Fibroblast of lung (primary cell): ENCODE results near the gene AQP12B. TPM values are rescaled to one million over a fixed set of nuclear protein-coding genes. Genes with fewer than 3 reads are reported as not detected.

ENCODE experiments used
- DNase-seq, 2 donors: peaks; one replicate each; pipeline versions ENCODE4 v3.0.0 to v3.0.0-alpha.2; 2010; ENCODE audit warnings: low read depth in 2 of 2
- H2AFZ ChIP-seq: 2 replicates; pipeline ENCODE4 v1.5.1; 2012; ENCODE audit warnings: low read length, control low read depth, inconsistent platforms
- H3K27ac ChIP-seq: 2 replicates; pipeline ENCODE4 v1.5.1; 2011; ENCODE audit warnings: low read length, control low read depth; ENCODE audit not compliant: insufficient read depth
- H3K27me3 ChIP-seq: 2 replicates; pipeline ENCODE4 v1.5.1; 2011; ENCODE audit warnings: mild to moderate bottlenecking, low read length; ENCODE audit not compliant: control insufficient read depth, insufficient read depth
- H3K36me3 ChIP-seq: 2 replicates; pipeline ENCODE4 v1.5.1; 2011; ENCODE audit warnings: low read length; ENCODE audit not compliant: control insufficient read depth, insufficient read depth
- H3K4me1 ChIP-seq: 2 replicates; pipeline ENCODE4 v1.5.1; 2011; ENCODE audit warnings: low read length; ENCODE audit not compliant: control insufficient read depth, insufficient read depth; ENCODE audit errors: extremely low read depth
- H3K4me2 ChIP-seq: 2 replicates; pipeline ENCODE4 v1.5.1; 2011; ENCODE audit warnings: low read length, control low read depth; ENCODE audit not compliant: insufficient read depth; ENCODE audit errors: extremely low read depth
- H3K4me3 ChIP-seq, 4 experiments: fragments of 200-600 bp in 1 of 4; sonication (generic) in 1 of 4; replicated peaks in 1 of 4; 2 replicates each; pipeline ENCODE4 v1.5.1; 2011 to 2016; ENCODE audit warnings: low read length in 4 of 4, low read depth in 3 of 4, mild to moderate bottlenecking in 3 of 4, control low read depth in 2 of 4, inconsistent platforms in 1 of 4, mixed read lengths in 1 of 4; ENCODE audit not compliant: insufficient read depth in 1 of 4; ENCODE audit errors: control extremely low read depth in 1 of 4
- H3K79me2 ChIP-seq: 2 replicates; pipeline ENCODE4 v1.5.1; 2012; ENCODE audit warnings: mild to moderate bottlenecking, low read length, inconsistent platforms; ENCODE audit not compliant: control insufficient read depth, insufficient read depth
- H3K9ac ChIP-seq: 2 replicates; pipeline ENCODE4 v1.5.1; 2011; ENCODE audit warnings: mild to moderate bottlenecking, low read length, control low read depth; ENCODE audit not compliant: insufficient read depth
- H3K9me3 ChIP-seq: 2 replicates; pipeline ENCODE4 v1.5.1; 2012; ENCODE audit warnings: low read depth, low read length; ENCODE audit not compliant: control insufficient read depth, insufficient read depth
- H4K20me1 ChIP-seq: 2 replicates; pipeline ENCODE4 v1.5.1; 2011; ENCODE audit warnings: low read length; ENCODE audit not compliant: control insufficient read depth, insufficient read depth; ENCODE audit errors: extremely low read depth
- EZH2 ChIP-seq: IDR thresholded peaks from 2 replicates; pipeline ENCODE4 v1.5.1; 2012; ENCODE audit warnings: low read length, control low read depth, mild to moderate bottlenecking; ENCODE audit errors: missing control alignments
- polyA plus RNA-seq, 2 donors: library from polyadenylated mRNA; depleted of rRNA in 1 of 2; stranded (reverse) in 1 of 2; unstranded in 1 of 2; fragments of >200 nt; gene quantifications; 2 replicates each; pipeline ENCODE4 v1.2.1, GENCODE V29; 2011 to 2012; ENCODE audit warnings: missing spikeins in 1 of 2
- total RNA-seq: library from RNA; depleted of rRNA; stranded (reverse); fragments of >200 nt; gene quantifications from 2 replicates; pipeline ENCODE4 v1.2.1, GENCODE V29; 2014
- TF ChIP-seq, protein P1 (sequence below), 2 donors: IDR thresholded peaks in 1 of 2; conservative IDR thresholded peaks in 1 of 2; 1 replicate in 1 of 2; 2 replicates in 1 of 2; pipeline ENCODE4 v1.5.1; 2011 to 2012; ENCODE audit warnings: low read length in 2 of 2, control low read depth in 1 of 2, inconsistent platforms in 1 of 2, low read depth in 1 of 2, mild to moderate bottlenecking in 1 of 2

Gene AQP12B
- total and polyA plus RNA-seq, 2 donors (not counting 1 experiment from before 2014, with no cell fraction given), result not detected

DNA sequence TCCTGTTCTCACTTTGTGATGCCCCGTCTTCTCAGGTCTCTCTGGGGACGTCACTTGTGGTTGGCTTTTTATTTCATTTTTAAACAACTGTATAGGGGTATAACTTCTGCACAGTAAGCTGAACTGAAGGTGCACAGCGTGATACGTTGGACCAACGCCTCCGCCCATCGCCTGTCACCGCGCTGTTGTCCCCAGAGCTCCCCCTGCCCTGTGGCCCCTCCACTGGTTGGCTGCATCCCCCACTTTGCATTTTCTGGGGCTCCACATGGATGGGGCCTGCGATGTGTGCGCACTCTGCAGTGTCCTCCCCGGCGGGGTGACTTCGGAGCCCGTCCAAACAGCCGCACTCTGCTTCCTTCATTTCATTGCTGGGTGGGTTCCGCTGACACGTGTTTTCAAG is 43.1 kb downstream of the AQP12B start:
- Histone ChIP-seq H4K20me1 (no peaks in the 10 kb centered on the region), H3K4me1 (no peaks in the 10 kb centered on the region), H3K27ac (no peak overlapping the region), H2AFZ (no peak overlapping the region), H3K4me2 (no peak overlapping the region), H3K27me3 (no peaks in the 10 kb centered on the region), H3K36me3 (no peaks in the 10 kb centered on the region), H3K79me2 (no peaks in the 10 kb centered on the region), H3K4me3 (no peak overlapping the region), H3K9ac (no peak overlapping the region), H3K9me3 (no peaks in the 10 kb centered on the region)
- no peak for DNase-seq
- TF ChIP-seq EZH2, result no peak
- TF ChIP-seq, protein P1, sequence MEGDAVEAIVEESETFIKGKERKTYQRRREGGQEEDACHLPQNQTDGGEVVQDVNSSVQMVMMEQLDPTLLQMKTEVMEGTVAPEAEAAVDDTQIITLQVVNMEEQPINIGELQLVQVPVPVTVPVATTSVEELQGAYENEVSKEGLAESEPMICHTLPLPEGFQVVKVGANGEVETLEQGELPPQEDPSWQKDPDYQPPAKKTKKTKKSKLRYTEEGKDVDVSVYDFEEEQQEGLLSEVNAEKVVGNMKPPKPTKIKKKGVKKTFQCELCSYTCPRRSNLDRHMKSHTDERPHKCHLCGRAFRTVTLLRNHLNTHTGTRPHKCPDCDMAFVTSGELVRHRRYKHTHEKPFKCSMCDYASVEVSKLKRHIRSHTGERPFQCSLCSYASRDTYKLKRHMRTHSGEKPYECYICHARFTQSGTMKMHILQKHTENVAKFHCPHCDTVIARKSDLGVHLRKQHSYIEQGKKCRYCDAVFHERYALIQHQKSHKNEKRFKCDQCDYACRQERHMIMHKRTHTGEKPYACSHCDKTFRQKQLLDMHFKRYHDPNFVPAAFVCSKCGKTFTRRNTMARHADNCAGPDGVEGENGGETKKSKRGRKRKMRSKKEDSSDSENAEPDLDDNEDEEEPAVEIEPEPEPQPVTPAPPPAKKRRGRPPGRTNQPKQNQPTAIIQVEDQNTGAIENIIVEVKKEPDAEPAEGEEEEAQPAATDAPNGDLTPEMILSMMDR (conservative IDR thresholded peaks at IDR 0.05 in 1 of 2, IDR thresholded peaks at IDR 0.05 in 1 of 2; ENCODE audit: low read depth in 1 of 2, low read length in 2 of 2), result no peak

DNA sequence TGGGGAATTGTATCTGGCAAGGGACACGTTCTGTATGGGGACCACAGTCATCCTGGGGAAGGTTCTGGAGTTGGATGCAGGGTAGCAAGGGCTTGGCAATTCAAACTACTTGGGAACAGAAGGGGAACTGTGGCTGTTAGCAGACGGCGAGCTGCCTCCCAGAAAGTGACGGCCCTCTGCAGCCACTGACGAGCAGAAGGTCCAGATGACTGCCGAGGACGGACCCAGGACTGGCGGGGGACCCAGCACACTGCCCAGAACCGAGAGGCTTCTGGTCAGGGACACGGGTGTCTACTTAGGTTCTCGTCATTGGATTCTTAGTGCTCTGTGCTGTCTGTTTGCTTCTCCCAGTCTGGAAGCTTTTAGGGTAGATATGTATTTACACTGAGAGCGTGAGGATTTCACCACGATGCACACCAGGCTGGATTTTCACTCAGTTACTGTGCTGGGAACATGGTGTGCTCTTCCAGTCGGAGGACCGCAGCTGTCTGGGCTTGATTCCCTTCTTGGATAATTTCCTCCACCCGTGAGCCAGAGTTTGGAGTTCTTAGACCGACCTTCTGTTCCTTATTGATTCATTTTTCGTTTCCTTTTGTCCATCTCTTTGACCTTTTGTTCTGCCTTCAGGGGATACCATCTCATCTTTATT is 44.0 kb downstream of the AQP12B start:
- H3K27ac ChIP-seq, result no peak overlapping the region
- H3K9me3 ChIP-seq, result no peaks in the 10 kb centered on the region
- no peak overlapping the region for H3K4me3 ChIP-seq
- no peaks in the 10 kb centered on the region for H3K36me3 ChIP-seq
- no peaks in the 10 kb centered on the region for H3K4me1 ChIP-seq
- no peak overlapping the region for H3K9ac ChIP-seq
- H3K79me2 ChIP-seq, result no peaks in the 10 kb centered on the region
- no peak for DNase-seq
- H2AFZ ChIP-seq, result no peak overlapping the region
- H3K27me3 ChIP-seq, result no peaks in the 10 kb centered on the region
- TF ChIP-seq, protein P1 (conservative IDR thresholded peaks at IDR 0.05 in 1 of 2, IDR thresholded peaks at IDR 0.05 in 1 of 2; ENCODE audit: low read depth in 1 of 2, low read length in 2 of 2), result no peak
- TF ChIP-seq EZH2, result no peak
- H3K4me2 ChIP-seq, result no peak overlapping the region
- H4K20me1 ChIP-seq, result no peaks in the 10 kb centered on the region

DNA sequence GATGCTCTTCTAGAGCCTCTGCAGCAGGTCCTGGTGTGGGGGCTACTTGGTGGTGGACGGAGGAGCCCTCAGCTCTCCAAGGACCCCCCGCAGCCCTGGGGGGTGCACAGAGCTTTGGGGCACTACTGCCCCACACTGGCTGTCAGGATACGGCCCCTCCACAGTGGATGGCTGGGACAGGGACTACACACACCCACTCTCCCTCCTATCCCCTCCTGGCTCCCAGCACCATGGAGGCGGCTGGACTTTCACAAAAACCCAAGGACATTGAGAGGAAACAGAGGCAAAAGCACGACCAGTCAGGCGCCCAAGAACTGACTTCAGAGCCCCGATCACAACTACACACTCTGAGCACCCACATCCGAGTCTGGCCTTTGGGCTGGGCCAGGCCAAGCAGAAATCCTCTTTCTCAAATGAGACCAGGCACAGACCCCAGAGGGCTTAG is 44.8 kb downstream of the AQP12B start:
- no peak for TF ChIP-seq EZH2
- TF ChIP-seq, protein P1 (conservative IDR thresholded peaks at IDR 0.05 in 1 of 2, IDR thresholded peaks at IDR 0.05 in 1 of 2; ENCODE audit: low read depth in 1 of 2, low read length in 2 of 2), result no peak

More for the DNA sequence above, 44.8 kb downstream of the AQP12B start:
- no peak overlapping the region for H2AFZ ChIP-seq
- DNase-seq, result no peak
- H3K27ac ChIP-seq, result no peak overlapping the region
- H4K20me1 ChIP-seq, result no peaks in the 10 kb centered on the region
- no peak overlapping the region for H3K4me2 ChIP-seq
- H3K79me2 ChIP-seq, result no peaks in the 10 kb centered on the region
- H3K9ac ChIP-seq, result no peak overlapping the region
- no peaks in the 10 kb centered on the region for H3K36me3 ChIP-seq
- H3K4me3 ChIP-seq, result no peak overlapping the region
- H3K27me3 ChIP-seq, result no peaks in the 10 kb centered on the region
- no peaks in the 10 kb centered on the region for H3K4me1 ChIP-seq
- no peaks in the 10 kb centered on the region for H3K9me3 ChIP-seq
